Skin of body (tissue), 2 donors: ENCODE data around the gene ZNF121. TPM values are rescaled to one million over a fixed set of nuclear protein-coding genes. Genes with fewer than 3 reads are reported as not detected.
"Not testable (repeated sequence)": the region's sequence is repeated elsewhere in the genome, so short reads cannot be mapped to it uniquely, and the experiment has no call there.

Source experiments
- DNase-seq: peaks from one replicate; lab custom pipeline; 2025; lab: John Stamatoyannopoulos, UW
- total RNA-seq: library from RNA; depleted of rRNA; stranded (reverse); fragments of >200 nt; gene quantifications from one replicate; pipeline ENCODE4 v1.2.3, GENCODE V29; 2014

The ZNF121 gene
- total RNA-seq: 51.6 TPM

DNA sequence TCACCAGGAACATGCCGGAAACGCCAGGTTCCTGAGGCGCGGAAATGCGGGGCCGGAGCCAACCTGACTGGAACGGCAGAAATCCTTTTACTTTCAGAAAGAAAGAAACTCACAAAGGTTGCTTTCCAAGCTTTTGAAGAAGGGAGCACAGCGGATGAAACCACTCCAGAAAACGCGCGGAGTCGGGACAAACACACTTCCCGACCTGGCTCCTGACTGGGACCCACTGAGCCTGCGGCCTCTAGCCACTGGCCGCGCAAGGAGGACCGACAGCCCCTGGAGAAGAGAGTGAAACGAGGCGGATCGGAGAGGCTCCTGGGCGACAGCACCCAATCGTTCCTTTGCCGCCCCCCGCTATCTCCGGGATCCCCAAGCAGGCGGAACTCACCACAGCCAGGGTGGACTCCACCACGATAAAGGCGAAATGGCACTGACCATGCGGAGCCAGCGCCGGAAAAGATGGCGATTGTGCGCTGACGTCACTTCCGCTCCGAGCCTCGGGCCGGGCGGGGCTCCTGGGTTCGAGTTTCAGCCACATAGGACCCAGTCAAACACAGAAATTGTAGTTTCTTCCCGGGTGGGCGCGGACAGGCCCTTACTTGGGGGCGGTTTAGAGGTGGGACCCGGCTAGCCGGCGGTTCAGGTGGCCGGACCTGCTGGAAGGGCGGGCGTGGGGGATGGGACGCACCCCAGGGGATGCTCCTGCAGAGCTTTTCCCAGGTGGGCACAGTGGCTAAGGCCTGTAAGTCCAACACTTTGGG, at the start of gene ZNF121:
Gene ZNF121 (minus strand): TSS at position 432 of the 761 bp plus-strand sequence. CDS start 16,407 bp downstream, outside the sequence.
- DNase-seq: peak; percentile 79

DNA sequence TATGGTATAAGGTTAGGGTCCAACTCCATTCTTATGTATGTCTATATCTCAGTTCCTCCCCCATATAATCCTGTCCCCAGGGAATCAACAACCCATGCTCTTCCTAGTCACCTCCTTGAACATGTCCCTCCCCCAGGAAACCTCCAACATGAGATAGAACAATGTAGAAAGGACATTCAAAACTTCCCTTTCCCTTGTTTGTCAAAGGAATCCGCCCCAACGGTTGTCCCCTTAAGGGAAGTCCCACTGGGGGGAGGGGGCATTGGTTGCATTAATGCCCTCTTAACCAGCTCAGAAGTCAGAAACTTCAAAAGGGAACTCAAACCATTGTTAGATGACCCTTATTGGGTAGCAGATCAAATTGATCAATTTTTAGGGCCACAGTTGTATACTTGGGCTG, 43.6 kb upstream of the ZNF121 start:
- no peak for DNase-seq

DNA sequence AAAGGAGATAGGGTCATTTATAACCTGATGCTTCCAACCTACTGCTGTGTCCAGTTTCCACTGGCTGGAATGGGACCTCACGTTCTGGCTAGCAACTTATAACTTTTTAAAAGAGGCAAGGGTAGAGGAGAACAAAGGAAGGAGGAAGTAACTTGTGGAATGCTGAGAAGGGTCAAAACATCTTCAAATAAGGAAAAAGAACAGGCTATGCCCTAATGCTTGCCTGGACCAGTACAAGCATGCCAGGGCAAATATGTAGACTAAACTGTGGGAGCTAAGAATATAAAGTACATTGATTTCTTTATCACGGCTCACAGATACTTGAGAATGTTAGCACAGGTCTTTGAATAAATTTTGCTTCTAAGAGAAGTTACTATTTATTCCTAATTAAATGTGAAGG, 38.2 kb upstream of the ZNF121 start:
- no peak for DNase-seq

DNA sequence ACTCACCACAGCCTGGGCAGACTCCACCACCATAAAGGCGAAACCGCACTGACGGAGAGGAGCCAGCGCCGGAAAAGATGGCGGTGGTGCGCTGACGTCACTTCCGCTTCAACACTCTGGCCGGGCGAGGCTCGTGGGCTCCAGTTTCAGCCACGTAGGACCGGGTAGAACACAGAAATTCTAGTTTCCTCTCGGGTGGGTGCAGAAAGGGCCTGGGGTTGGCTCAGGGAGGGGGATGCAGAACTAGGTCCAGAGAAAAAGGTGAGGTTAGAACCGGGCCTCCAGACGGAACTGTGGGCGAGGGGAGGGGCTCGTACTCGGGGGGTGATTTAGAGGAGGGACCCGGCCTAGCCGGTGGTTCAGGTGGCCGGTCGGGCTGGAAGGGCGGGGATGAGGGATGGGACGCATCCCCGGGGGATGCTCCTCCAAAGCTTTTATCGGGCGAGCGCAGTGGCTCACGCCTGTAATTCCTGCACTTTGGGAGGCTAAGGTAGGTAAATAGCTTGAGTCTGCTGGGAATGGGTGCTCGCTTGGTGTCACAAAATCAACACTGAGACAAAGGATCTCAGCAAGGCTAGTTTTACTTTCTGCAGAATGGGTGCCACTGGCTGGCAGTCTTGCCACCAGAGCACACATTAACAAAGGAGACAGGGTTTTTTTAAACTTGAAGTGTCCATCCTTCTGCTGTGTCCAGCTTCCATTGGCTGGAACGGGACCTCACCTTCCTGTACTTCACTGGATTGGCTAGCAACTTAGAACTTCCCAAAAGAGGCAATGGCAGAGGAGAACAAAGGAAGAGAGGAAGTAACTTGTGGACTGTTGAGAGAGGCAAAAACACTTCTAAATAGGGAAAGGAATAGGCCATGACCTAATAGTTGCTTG, 37.1 kb upstream of the ZNF121 start, which contains the start of gene ZNF561:
Gene ZNF561 (minus strand): TSS at position 77 of the 882 bp plus-strand sequence. CDS start 1,776 bp downstream, outside the sequence.
- DNase-seq: peak; percentile 94

DNA sequence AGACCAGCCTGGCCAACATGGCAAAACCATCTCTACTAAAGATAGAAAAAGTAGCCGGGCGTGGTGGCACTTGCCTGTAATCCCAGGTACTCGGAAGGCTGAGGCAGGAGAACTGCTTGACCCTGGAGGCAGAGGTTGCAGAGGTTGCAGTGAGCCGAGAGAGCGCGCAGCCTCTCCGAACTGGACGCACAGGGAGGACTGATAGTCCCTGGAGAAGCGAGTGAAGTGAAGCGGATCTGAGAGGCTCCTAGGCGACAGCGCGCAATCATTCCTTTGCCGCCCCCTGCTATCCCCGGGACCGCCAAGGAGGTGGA, 36.5 kb upstream of the ZNF121 start:
- no peak for DNase-seq

DNA sequence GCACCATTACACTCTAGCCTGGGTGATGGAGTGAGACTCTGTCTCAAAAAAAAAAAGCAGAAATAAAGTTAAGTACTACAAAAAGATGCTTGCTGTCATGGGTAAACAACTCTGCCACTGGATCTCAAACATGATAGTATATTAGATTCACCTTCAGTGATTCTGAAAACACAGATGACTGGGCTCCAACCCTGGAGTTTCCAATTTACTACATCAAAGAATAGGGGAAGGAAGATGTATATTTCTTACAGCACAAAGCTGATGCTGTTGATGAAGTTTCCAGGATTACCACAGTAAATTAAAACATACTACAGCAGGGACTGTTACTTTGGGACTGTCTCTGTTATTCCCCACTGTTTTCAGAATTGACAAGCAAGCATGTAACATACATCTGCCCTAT, 31.5 kb upstream of the ZNF121 start:
- no peak for DNase-seq

DNA sequence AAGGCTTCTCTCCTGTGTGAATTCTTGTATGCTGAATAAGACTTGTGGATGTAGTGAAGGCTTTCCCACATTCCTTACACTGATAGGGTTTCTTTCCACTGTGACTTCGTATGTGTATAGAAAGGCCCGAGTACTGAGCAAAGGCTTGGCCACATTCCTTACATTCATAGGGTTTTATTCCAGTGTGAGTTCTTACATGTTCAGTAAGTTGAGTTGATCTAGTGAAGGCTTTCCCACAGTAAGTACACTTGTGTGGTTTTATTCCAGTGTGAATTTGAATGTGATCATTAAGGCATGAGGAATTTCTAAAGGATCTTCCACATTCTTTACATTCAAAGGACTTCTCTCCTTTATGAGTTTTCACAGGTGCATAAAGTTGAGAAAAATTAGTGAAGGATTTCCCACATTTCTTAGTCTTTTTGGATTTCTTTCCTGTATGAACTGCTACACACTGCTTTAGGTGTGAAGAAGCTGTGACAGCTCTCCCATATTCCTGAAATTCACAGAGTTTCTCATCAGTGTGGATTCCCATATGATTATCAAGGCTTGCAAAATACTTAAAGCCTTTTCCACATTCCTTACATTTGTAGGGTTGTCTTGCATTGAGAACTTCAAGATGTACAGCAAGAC, 26.3 kb upstream of the ZNF121 start:
- no peak for DNase-seq

DNA sequence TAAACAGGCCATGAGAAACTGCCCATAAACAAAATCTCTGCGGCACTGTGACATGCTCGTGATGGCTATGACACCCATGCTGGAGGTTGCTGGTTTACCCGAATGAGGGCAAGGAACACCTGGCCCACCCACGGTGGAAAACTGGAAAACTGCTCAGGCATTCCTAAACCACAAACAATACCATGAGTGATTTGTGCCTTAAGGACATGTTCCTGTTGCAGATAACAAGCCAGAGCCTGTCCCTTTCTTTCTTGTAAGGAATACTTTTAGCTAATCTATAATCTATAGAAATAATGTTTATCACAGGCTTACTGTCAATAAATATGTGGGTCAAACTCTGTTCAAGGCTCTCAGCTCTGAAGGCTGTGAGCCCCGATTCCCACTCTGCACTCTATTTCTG, 24.6 kb upstream of the ZNF121 start:
- DNase-seq: no peak

DNA sequence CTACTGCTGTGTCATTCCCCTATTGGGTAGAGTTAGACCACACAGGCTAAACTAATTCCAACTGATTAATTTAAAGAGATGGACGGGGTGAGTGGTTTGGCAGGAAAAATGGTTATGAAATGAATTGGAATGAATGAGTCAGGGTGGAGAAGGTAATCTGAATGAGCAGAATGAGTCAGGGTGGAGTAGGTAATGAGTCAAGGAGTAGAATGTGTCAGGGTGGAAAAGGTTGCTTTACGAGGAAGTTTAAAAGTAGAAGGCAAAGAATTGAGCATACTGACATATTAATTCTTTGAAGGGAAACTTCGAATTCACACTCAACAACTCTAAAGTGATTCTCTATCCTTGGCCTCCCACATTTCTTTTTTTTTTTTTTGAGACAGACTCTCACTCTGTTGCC, 12.7 kb upstream of the ZNF121 start:
- DNase-seq: no peak

DNA sequence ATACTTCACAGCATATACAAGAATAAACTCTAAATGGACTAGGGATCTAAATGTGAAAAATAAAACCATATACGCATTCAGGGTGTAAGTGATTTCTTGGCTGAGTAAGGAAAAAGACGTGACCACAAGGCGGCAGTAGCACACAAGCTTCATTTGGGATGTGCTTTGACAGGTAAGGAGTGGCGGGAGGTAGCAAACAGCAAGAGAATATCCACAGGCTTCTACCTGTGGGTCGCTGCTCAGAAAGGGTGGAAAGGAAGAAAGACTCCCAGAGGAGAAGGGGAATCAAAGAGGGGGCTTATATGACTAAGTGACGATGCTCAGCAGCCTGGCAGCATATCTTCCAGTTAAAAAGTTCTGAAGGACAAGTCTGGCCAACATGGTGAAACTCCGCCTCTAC, 2.5 kb upstream of the ZNF121 start:
- DNase-seq: peak; percentile 22

DNA sequence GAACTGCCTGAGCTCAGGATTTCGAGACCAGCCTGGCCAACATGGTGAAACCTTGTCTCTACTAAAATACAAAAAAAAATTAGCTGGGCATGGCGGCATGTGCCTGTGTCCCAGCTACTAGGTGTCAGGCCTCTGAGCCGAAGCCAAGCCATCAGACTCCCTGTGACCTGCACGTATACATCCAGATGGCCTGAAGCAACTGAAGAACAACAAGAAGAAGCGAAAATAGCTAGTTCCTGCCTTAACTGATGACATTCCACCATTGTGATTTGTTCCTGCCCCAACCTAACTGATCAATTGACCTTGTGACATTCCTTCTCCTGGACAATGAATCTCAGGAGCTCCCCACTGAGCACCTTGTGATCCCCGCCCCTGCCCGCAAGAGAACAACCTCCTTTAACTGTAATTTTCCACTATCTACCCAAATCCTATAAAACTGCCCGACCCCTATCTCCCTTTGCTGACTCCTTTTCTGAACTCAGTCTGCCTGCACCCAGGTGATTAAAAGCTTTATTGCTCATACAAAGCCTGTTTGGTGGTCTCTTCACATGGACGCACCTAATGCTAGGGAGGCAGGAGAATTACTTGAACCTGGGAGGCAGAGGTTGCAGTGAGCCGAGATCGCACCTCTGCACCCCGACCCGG, 2.1 kb downstream of the ZNF121 start:
- DNase-seq: not testable (repeated sequence)

DNA sequence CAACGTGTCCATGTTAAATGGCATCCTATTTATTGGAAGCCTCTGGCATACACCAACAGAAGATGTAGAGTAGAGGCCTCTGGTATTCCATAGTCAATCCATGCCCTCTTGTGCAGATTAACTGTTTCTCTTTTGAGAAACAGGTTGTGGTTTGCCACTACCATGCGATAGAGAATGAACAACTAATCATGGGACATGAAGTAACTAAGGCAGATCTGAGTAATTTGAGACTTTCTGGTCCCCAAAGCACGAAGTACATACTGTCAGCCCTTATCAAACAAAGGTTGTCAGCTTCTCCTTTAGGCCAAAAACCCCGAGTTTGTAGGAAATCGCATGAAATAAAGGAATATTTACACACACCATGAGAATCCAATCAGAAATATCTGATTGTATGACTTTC, 3.6 kb downstream of the ZNF121 start:
- DNase-seq: no peak

DNA sequence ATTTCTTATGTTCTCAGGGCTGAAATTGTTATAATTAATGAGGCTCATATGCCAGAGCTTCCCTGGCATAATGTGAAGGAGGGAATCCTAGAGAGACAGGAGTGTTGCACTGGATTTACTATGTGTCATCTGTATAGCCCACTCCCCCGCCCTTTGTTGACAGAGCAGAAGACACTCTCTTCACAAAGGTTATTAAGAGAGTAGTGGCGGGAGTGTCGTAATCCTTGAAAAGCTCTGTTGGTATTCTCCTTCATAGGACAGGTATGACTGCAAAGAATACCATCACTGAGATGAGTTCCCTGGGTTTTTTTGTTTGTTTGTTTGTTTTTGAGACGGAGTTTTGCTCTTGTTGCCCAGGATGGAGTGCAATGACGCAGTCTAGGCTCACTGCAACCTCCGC, 14.0 kb downstream of the ZNF121 start:
- no peak for DNase-seq

DNA sequence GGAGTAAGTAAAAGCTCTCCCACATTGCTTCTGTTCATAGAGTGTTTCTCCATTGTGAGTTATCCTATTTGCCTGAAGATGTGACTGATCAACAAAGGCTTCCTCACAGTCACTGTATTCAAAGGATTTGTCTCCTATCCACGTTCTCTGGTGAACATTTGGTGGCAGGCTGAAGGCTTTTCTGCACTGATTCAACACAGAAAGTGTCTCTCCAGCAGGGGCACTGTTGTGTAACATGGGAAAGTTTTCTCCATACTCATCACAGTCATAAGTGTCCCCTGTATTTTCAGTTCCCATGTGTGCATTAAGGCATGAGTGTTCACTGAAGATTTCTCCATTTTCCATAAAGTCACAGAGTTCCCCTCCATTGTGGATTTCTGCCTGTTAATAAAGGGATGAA, 17.6 kb downstream of the ZNF121 start:
- no peak for DNase-seq

DNA sequence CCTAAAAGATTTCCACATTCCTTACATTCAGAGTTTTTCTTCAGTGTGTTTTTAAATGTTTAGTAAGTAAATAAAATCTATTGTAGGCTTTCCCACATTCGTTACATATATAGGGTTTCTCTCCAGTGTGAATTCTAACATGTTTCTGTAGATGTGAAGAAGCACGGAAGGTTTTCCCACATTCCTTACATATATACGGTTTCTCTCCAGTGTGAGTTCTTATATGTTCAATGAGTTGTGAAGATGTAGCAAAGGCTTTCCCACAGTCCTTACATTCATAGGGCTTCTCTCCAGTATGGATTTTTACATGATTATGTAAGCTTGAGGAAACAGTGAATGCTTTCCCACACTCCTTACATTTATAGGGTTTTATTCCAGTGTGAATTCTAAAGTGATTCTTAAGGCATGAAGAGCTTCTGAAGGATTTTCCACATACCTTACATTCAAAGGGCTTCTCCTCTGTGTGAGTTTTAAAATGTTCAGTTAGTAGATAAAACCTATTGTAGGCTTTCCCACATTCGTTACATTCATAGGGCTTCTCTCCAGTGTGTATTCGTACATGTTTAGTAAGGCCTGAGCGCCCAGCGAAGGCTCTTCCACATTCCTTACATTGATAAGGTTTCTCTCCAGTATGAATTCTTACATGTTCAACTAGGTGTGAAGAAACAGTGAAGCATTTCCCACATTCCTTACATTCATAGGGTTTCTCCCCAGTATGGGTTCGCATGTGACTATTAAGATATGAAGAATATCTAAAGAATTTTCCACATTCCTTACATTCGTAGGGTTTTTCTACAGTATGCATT, 18.2 kb downstream of the ZNF121 start:
- DNase-seq: no peak

DNA sequence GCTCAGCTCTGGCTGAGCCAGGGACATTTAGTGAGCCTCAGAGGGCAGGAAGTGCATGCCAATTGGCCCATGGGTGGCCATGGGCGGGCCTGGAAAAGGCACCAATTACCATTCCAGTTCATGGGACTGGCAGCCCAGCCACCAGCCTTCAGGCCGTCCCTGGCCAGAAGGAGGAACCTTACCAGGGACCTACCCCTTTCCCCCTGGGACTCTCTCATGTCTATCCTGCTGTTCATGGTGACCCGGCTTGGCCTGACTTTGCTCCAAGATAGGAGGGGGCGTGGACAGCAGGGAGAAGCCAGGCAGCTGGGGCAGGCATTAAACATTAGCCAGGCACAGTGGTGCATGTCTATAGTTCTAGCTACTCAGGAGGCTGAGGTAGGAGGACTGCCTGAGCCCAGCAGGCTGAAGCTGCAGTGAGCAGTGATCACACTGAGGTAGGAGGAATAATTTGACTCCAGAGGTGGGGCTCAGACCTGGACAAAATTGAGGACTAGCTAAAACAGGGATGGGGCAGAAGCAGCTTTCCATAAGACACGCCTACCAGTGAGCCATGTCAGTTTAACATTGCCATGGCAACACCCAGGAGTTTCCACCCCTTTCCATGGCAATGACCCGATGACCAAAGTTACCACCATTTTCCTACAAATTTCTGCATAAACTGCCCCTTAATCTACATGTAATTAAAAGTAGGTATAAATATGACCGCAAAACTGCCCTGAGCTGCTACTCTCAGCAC, 31.6 kb downstream of the ZNF121 start:
- no peak for DNase-seq

DNA sequence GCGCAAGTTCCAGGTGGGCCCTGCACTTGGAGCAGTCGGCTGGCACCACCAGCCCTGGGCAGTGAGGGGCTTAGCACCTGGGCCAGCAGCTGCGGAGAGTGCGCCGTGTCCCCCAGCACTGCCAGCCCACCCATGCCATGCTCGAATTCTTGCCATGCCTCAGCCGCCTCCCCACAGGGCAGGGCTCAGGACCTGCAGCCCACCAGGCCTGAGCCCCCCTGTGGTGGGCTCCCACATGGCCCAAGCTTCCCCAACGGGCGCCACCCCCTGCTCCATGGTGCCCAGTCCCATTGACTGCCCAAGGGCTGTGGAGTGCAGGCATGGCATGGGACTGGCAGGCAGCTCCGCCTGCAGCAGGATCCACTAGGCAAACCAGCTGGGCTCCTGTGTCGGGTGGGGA, 36.4 kb downstream of the ZNF121 start:
- DNase-seq: no peak

DNA sequence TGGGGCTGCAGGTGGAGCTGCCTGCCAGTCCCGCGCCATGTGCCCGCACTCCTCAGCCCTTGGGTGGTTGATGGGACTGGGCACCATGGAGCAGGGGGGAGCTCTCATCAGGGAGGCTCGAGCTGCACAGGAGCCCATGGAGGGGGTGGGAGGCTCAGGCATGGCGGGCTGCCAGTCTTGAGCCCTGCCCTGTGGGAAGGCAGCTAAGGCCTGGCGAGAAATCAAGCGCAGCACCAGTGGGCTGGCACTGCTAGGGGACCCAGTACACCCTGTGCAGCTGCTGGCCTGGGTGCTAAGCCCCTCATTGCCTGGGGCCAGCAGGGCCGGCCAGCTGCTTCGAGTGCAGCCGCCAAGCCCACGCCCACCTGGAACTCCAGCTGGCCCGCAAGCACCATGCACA, 43.0 kb downstream of the ZNF121 start:
- DNase-seq: not testable (repeated sequence)

DNA sequence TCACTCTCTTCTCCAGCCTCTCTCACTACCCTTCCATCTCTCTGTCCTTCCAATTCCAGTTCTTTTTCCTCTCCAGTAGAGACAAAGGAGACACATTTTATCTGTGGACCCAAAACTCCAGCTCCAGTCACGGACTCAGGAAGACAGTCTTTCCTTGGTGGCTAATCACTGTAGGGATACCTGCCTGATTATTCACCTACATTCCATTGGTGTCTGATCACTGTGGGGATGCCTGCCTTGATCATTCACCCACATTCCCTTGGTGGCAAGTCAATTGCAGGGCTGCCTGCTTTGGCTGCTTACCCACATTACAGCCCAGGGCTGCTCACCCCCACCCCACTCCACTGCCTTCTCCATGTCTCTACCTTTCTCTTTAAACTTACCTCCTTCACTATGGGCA, 44.4 kb downstream of the ZNF121 start:
- not testable (repeated sequence) for DNase-seq

DNA sequence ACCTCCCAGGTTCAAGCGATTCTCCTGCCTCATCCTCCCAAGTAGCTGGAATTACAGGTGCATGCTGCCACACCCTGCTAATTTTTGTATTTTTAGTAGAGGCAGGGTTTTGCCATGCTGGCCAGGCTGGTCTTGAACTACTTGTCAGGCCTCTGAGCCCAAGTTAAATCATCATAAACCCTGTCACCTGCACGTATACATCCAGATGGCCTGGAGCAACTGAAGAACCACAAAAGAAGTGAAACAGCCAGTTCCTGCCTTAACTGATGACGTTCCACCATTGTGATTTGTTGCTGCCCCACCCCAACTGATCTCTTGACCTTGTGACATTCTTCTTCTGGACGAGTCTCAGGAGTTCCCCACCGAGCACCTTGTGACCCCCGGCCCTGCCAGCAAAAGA, 45.1 kb downstream of the ZNF121 start:
- DNase-seq: not testable (repeated sequence)
